NCI-H2029 (cell line): ENCODE measurements around the gene PPM1H.

Experiments used
- DNase-seq: peaks from one replicate; lab custom pipeline; 2025; lab: John Stamatoyannopoulos, UW

The PPM1H gene

DNA sequence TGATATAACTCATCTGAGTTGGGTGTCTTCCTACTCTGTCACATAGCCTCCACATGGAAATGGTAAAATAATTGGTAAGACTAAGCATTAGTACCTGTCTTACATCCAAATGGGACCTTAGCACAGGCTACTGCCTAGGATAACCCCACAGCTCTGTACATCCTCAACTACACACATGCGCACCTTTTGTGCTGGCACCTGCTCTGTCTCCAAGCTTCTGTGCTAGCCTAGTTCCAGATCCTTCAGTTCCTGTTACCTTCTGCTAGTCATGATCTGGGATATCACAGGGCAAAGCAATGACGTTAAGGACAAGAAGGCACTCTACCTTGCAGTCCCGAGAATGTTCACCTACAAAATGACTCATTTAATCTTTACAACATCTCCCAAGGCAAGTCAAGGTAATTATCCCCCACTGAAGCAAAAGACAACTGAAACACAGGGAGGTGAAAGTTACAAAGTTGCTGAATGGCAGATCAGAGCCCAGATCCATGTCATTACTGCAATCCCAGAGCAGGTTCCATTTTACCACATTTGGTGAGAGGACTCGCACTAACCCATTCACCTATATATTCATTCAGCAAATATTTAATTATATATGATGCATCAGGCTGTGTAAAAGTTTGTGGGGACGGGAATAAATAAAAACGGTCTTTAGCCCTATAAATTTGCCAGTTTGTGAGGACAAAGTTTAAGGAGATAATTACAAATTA, 61.7 kb downstream of the PPM1H start:
- DNase-seq = no peak

GRCh38 chr12:62868820-62869219, 66.1 kb downstream of the PPM1H start:
- no peak for DNase-seq

DNA sequence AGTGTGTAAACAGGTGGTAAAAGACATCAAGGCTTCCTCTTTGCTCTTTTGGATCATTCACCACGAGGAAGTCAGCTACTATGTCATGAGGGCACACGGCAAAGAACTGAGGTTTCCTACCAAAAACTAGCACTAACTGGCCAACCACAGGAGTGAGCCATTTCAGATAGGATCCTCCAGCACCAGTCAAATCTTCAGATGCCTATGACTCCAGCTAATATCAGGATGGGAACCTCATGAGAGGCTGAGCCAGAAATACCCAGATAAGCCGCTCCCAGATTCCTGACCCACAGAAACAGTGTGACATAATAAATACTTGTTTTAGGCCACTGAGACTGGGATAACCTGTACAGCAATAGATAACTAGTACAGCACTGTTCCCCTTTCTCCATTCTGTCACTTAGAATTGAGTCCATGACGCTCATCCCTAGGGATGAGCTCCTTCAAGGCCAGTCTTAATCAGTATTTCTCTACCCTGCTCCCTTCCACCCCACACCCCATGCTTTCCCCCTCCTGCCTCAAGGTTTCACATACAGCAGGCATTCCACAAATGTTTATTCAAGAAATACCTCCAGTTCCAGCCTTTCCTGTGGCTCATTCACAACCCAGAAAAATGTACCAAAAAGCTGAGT, 68.4 kb downstream of the PPM1H start:
- DNase-seq = no peak

- DNase-seq = no peak
These were observed 69.0 kb downstream of the PPM1H start for GRCh38 chr12:62865937-62866336.

- DNase-seq = no peak
These were observed 69.9 kb downstream of the PPM1H start for GRCh38 chr12:62865065-62865464.

GRCh38 chr12:62862259-62862881, 72.6 kb downstream of the PPM1H start:
- DNase-seq = no peak

GRCh38 chr12:62861586-62861985, 73.4 kb downstream of the PPM1H start:
- DNase-seq = no peak

GRCh38 chr12:62860501-62861411, 74.2 kb downstream of the PPM1H start:
- DNase-seq = no peak

GRCh38 chr12:62860020-62860419, 74.9 kb downstream of the PPM1H start:
- no peak for DNase-seq

GRCh38 chr12:62859321-62859737, 75.6 kb downstream of the PPM1H start:
- DNase-seq = no peak

DNA sequence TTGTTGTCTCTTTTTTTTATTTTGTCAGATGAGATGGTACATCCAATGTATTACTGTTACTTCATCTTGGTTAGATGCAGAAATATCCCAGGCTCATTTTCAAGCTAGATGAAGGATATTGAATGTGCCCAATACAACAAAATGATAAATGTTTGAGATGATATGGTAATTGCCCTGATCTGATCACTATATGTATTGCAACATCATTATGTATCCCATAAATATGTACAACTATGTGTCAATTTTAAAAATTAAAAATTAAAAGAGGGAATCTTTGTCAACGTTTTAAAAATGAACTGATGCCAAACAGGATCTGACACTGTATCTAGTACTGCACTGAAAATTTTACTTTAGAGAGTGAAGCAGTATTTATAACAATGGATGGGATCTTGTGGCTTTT, 78.5 kb downstream of the PPM1H start:
- DNase-seq = no peak

- DNase-seq = no peak
These were observed 80.9 kb downstream of the PPM1H start for GRCh38 chr12:62854024-62854423.

DNA sequence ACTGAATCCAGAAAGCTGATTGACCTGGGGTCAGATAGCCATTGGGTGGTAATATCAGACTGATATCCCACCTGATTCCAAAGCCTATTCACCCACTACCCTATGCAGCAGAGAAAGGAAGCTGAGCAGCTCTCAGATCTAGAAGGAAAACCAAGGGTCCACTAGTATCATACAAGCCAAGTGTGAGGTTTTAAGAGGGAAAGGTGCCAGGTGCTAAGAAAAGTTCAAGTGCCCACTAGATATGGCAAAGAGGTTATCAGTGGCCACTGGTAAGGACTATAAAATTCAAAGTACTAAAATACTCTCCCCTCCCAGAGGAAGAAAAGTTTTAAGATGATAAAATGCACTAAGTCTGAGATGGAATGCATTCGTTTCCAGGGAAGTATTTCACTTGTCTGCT, 85.6 kb downstream of the PPM1H start:
- no peak for DNase-seq

GRCh38 chr12:62848418-62848817, 86.5 kb downstream of the PPM1H start:
- DNase-seq = no peak

DNA sequence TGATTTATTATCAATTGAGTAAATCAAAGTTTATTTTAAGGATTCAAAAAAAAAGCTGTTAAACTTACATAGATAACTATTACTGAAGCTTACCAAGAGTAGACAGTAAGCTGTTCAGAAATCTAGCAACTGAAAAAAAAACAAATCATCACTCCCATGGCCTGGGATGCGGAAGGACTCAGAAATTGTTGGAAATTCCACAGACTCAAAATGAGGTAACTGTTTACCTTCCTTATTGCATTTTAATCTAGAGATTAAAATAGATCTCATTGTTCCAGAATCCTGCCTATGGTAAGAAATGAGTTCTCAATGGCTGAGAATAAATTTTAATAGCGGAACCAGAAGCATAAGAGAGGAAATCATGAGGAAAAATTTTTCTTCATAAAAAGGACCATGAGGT, 87.2 kb downstream of the PPM1H start:
- DNase-seq = no peak

DNA sequence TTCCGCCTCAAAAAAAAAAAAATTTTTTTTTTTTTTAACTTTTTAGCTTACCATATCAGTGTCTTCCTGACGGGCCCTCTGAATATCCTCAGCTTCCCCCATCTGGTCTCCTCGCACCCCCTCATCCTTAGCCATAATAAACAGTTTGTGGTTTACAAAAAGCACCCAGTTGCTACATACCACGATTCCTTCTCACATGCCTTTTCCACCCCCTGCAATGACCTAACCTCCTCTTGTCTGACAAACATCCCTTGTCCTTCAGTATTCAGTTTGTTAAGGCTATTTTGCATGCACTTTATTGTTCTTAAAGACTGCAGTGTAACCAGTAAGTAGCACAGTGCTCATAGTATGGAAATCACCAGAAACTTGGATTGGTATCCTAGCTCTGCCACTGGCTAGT, 88.5 kb downstream of the PPM1H start:
- no peak for DNase-seq

DNA sequence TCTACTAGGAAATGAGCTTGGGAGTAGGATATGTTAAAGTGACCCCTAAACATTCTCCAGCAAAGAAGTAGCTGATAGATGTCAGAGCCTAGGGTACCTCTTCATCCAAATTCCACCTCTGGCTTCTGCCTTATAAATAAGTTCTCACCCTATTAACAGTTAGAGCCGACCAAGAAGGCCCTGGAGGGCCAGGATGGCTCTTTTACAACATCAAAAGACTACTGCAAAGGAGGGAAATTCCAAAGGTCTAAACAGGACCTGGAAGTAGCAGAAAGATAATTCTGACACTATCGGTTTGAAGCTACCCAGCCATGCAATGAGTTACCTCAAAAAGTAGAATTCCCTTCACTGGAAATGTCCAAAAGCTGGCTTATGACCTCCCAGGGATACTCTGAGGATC, 90.0 kb downstream of the PPM1H start:
- DNase-seq = no peak

DNA sequence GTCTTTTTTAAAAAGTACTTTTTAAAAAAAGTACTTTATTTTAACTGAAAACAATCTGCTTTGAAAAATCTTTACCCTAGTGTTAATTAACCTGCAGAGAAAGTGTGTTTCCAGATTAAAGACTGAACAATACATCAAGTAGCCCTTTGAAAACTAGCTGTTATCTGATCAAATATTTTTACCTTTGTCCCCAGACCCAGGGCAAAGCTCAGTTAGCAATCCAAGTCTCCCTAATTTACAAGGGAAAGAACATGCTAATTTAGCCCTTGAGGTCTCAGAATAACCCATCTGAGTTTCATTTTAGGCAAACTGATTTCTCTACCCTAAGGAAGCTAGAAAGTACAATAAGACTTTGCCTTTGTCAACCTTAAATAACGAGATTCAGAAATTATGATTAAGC, 91.2 kb downstream of the PPM1H start:
- DNase-seq = no peak

- no peak for DNase-seq
These were observed 93.1 kb downstream of the PPM1H start for GRCh38 chr12:62841846-62842245.

GRCh38 chr12:62840806-62841205, 94.1 kb downstream of the PPM1H start:
- no peak for DNase-seq

DNA sequence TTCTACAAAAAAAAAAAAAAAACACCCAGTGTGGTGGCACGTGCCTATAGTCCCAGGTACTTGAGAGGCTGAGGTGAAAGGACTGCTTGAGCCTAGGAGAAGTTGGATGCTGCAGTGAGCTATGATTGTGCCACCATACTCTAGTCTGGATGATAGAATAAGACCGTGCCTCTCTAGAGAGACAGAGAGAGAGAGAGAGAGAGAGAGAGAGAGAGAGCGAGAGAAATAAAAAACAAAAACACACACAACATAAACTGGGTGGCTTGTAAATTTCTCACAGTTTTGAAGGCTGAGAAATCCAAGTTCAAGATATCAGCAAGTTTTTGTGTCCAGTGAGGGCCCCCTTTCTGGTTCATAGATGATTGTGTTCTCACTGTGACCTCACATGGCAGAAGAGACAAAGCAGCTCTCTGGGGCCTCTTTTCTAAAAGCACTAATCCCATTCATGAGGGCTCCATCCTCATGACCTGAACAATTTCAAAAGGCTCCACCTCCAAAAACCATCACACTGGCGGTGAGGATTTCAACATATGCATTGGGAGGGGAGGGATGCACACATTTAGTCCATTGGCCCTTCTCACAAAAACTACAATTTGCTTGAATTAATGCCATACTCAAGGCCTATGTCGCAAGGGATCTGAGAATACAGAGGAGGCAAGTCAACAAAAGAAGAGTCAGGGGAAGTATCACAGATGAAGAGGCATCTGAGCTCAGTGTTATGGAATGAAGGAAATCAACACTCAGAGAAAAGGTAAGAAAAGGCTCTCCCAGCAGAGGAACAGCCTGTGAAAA, 94.9 kb downstream of the PPM1H start:
- no peak for DNase-seq
